Spinal cord (tissue), 10 donors: ENCODE results near the gene GPRC5C. TPM values are rescaled to one million over a fixed set of nuclear protein-coding genes. Genes with fewer than 3 reads are reported as not detected.

ENCODE experiments used
- DNase-seq, 6 donors: peaks; one replicate each; pipeline versions ENCODE4 v3.0.0 to v3.0.0-alpha.2; 2013 to 2015; ENCODE audit warnings: low spot score in 6 of 6, low read depth in 4 of 6
- H3K27ac ChIP-seq: one replicate; pipeline ENCODE4 v1.5.1; 2013; ENCODE audit warnings: low read depth, low read length, control low read depth
- H3K27me3 ChIP-seq: one replicate; pipeline ENCODE4 v1.6.1; 2013; ENCODE audit warnings: low read length; ENCODE audit not compliant: control insufficient read depth, insufficient read depth
- H3K36me3 ChIP-seq: one replicate; pipeline ENCODE4 v1.6.1; 2013; ENCODE audit warnings: low read length; ENCODE audit not compliant: control insufficient read depth, insufficient read depth
- H3K4me1 ChIP-seq: one replicate; pipeline ENCODE4 v1.6.1; 2013; ENCODE audit warnings: low read length; ENCODE audit not compliant: control insufficient read depth, insufficient read depth
- H3K4me3 ChIP-seq: one replicate; pipeline ENCODE4 v1.5.1; 2013; ENCODE audit warnings: low read depth, low read length, control low read depth
- H3K9me3 ChIP-seq: one replicate; pipeline ENCODE4 v1.6.1; 2013; ENCODE audit warnings: low read length; ENCODE audit not compliant: control insufficient read depth, insufficient read depth
- WGBS: methylation state at CpG from one replicate; pipeline ENCODE4 v1.1.5; 2013; ENCODE audit warnings: missing lambda C conversion rate; ENCODE audit not compliant: insufficient coverage; 5-methylcytosine and 5-hydroxymethylcytosine counted together
- polyA plus RNA-seq, 2 donors: library from polyadenylated mRNA; unstranded; fragments of 120-200 nt; gene quantifications; one replicate each; pipeline ENCODE4 v1.2.1, GENCODE V29; 2013; ENCODE audit not compliant: insufficient read length in 2 of 2
- total RNA-seq, 2 donors: library from RNA; depleted of rRNA in 1 of 2; stranded (reverse); fragments of 120-200 nt in 1 of 2; fragments of >200 nt in 1 of 2; gene quantifications; one replicate each; pipeline versions ENCODE4 v1.2.3 to v1.2.4, GENCODE V29; 2013 to 2014
- donor health status: healthy.

The GPRC5C gene
- total and polyA plus RNA-seq, 4 donors, result 10.4 to 98.7 (median 17.7) TPM

GRCh38 chr17:74391771-74392170 is 40.1 kb upstream of the GPRC5C start:
- Histone ChIP-seq H3K27me3 (no peaks in the 10 kb centered on the region), H3K36me3 (no peaks in the 10 kb centered on the region), H3K27ac (no peak overlapping the region), H3K9me3 (no peaks in the 10 kb centered on the region), H3K4me1 (peaks cover 19% of the 10 kb centered on the region), H3K4me3 (no peak overlapping the region)
- WGBS, result 84% methylated on average over 5 of the region's 5 CpGs
- no peak for DNase-seq

GRCh38 chr17:74392848-74393247 is 39.0 kb upstream of the GPRC5C start:
- H3K27me3 ChIP-seq, result no peaks in the 10 kb centered on the region
- no peak overlapping the region for H3K27ac ChIP-seq
- peak in 2 of 6 donors; percentile 50 to 63 for DNase-seq
- no peaks in the 10 kb centered on the region for H3K36me3 ChIP-seq
- no peaks in the 10 kb centered on the region for H3K9me3 ChIP-seq
- H3K4me1 ChIP-seq, result peaks cover 19% of the 10 kb centered on the region
- no peak overlapping the region for H3K4me3 ChIP-seq
- 65% methylated on average over 4 of the region's 5 CpGs for WGBS

GRCh38 chr17:74393346-74393942 is 38.4 kb upstream of the GPRC5C start:
- peak in 2 of 6 donors; percentile 39 to 81 for DNase-seq
- Histone ChIP-seq H3K36me3 (no peaks in the 10 kb centered on the region), H3K27ac (no peak overlapping the region), H3K27me3 (no peaks in the 10 kb centered on the region), H3K9me3 (no peaks in the 10 kb centered on the region), H3K4me1 (peaks cover 19% of the 10 kb centered on the region), H3K4me3 (no peak overlapping the region)
- 53% methylated on average over 2 of the region's 6 CpGs for WGBS

GRCh38 chr17:74394275-74394950 is 37.5 kb upstream of the GPRC5C start:
- Histone ChIP-seq H3K27ac (no peak overlapping the region), H3K4me1 (peaks cover 19% of the 10 kb centered on the region), H3K27me3 (no peaks in the 10 kb centered on the region), H3K9me3 (no peaks in the 10 kb centered on the region), H3K4me3 (no peak overlapping the region), H3K36me3 (no peaks in the 10 kb centered on the region)
- WGBS, result 78% methylated on average over 11 of the region's 12 CpGs
- no peak for DNase-seq

GRCh38 chr17:74394977-74395376 is 36.9 kb upstream of the GPRC5C start:
- DNase-seq, result no peak
- 87% methylated on average over 7 of the region's 7 CpGs for WGBS
- H3K27ac ChIP-seq, result no peak overlapping the region

GRCh38 chr17:74396567-74396966 is 35.3 kb upstream of the GPRC5C start:
- no CpG with 5 or more reads among the region's 4 CpGs for WGBS
- Histone ChIP-seq H3K27me3 (no peaks in the 10 kb centered on the region), H3K27ac (no peak overlapping the region)

More at GRCh38 chr17:74394977-74395376, 36.9 kb upstream of the GPRC5C start:
- Histone ChIP-seq H3K27me3 (no peaks in the 10 kb centered on the region), H3K36me3 (no peaks in the 10 kb centered on the region), H3K9me3 (no peaks in the 10 kb centered on the region), H3K4me1 (peaks cover 19% of the 10 kb centered on the region), H3K4me3 (no peak overlapping the region)

GRCh38 chr17:74402048-74402447 is 29.8 kb upstream of the GPRC5C start:
- no peak overlapping the region for H3K27ac ChIP-seq
- H3K27me3 ChIP-seq, result no peaks in the 10 kb centered on the region
- H3K9me3 ChIP-seq, result no peaks in the 10 kb centered on the region
- H3K36me3 ChIP-seq, result no peaks in the 10 kb centered on the region
- WGBS, result 89% methylated on average over 7 of the region's 7 CpGs
- peaks cover 5% of the 10 kb centered on the region for H3K4me1 ChIP-seq
- H3K4me3 ChIP-seq, result no peak overlapping the region
- DNase-seq, result no peak

More at GRCh38 chr17:74396567-74396966, 35.3 kb upstream of the GPRC5C start:
- H3K4me1 ChIP-seq, result peaks cover 19% of the 10 kb centered on the region
- no peaks in the 10 kb centered on the region for H3K36me3 ChIP-seq
- no peak for DNase-seq
- H3K4me3 ChIP-seq, result no peak overlapping the region
- no peaks in the 10 kb centered on the region for H3K9me3 ChIP-seq

- Histone ChIP-seq H3K4me3 (no peak overlapping the region), H3K9me3 (no peaks in the 10 kb centered on the region), H3K4me1 (peaks cover 9% of the 10 kb centered on the region), H3K36me3 (no peaks in the 10 kb centered on the region), H3K27me3 (no peaks in the 10 kb centered on the region), H3K27ac (no peak overlapping the region)
- DNase-seq, result peak in 1 of 6 donors; percentile 27
- 38% methylated on average over 12 of the region's 12 CpGs for WGBS
Measured at GRCh38 chr17:74403512-74404137, 28.3 kb upstream of the GPRC5C start.

GRCh38 chr17:74404218-74404617 is 27.7 kb upstream of the GPRC5C start:
- no peaks in the 10 kb centered on the region for H3K36me3 ChIP-seq
- WGBS, result 43% methylated on average over 1 of the region's 7 CpGs
- no peaks in the 10 kb centered on the region for H3K27me3 ChIP-seq
- no peaks in the 10 kb centered on the region for H3K9me3 ChIP-seq
- H3K27ac ChIP-seq, result no peak overlapping the region
- no peak for DNase-seq
- H3K4me3 ChIP-seq, result no peak overlapping the region
- H3K4me1 ChIP-seq, result peaks cover 9% of the 10 kb centered on the region
